Measurements from ENCODE around the gene PTPRD. TPM values are rescaled to one million over a fixed set of nuclear protein-coding genes. Genes with fewer than 3 reads are reported as not detected.

Gene PTPRD
- total RNA-seq, 3 donors from 2014 or later, result 2.9 to 5.4 (median 3.6) TPM

- Histone ChIP-seq H3K9me3 (no peaks in the 10 kb centered on the region), H3K4me3 (no peak overlapping the region), H3K36me3 (no peaks in the 10 kb centered on the region), H3K27me3 (no peaks in the 10 kb centered on the region), H3K4me1 (no peaks in the 10 kb centered on the region), H3K27ac (no peak overlapping the region)
- no peak for DNase-seq (ENCODE audit: low spot score in 2 of 2)
- no peak for TF ChIP-seq POLR2AphosphoS5 (IDR thresholded peaks at IDR 0.05)
- no peak for TF ChIP-seq CTCF (IDR thresholded peaks at IDR 0.05)
- no peak for TF ChIP-seq POLR2A (IDR thresholded peaks at IDR 0.05)
- intact Hi-C loops (cut with DNase I; ENCODE audit: low total_unique reads), result no loop called here
These were observed 2041.2 kb downstream of the PTPRD start for GRCh38 chr9:8571643-8572042.

DNA sequence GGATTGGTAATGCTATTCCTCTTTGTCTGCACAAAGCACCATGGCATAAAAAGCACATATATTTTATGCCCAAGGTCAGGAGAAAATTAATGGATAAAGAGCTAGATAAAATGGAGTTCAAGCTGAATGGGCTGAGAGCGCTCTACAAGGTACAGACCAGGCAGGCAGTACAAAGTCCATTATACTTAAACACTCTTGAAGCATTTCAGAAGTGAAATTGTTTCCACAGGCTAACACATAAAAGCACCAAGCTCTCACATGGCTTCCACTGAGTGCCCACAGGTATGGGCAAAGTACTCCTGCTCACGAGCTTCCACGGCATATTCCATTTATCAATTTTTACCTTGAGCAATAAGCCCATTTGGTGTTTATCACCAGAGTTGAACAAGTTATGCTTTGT lies 2042.0 kb downstream of the PTPRD start:
- Histone ChIP-seq H3K36me3 (no peaks in the 10 kb centered on the region), H3K27ac (no peak overlapping the region), H3K9me3 (no peaks in the 10 kb centered on the region), H3K27me3 (no peaks in the 10 kb centered on the region), H3K4me3 (no peak overlapping the region), H3K4me1 (no peaks in the 10 kb centered on the region)
- no peak for DNase-seq (ENCODE audit: low spot score in 2 of 2)
- intact Hi-C loops (cut with DNase I; ENCODE audit: low total_unique reads), result no loop called here
- TF ChIP-seq POLR2AphosphoS5 (IDR thresholded peaks at IDR 0.05) (no peak), POLR2A (IDR thresholded peaks at IDR 0.05) (no peak), CTCF (IDR thresholded peaks at IDR 0.05) (no peak)

- H3K27me3 ChIP-seq, result no peaks in the 10 kb centered on the region
- no peaks in the 10 kb centered on the region for H3K36me3 ChIP-seq
- TF ChIP-seq CTCF (IDR thresholded peaks at IDR 0.05) (no peak), POLR2A (IDR thresholded peaks at IDR 0.05) (no peak), POLR2AphosphoS5 (IDR thresholded peaks at IDR 0.05) (no peak)
- intact Hi-C loops (cut with DNase I; ENCODE audit: low total_unique reads), result no loop called here
- H3K9me3 ChIP-seq, result no peaks in the 10 kb centered on the region
- no peak overlapping the region for H3K27ac ChIP-seq
- DNase-seq (ENCODE audit: low spot score in 2 of 2), result no peak
- no peaks in the 10 kb centered on the region for H3K4me1 ChIP-seq
- H3K4me3 ChIP-seq, result no peak overlapping the region
These were observed 2043.0 kb downstream of the PTPRD start for GRCh38 chr9:8569823-8570222.

DNA sequence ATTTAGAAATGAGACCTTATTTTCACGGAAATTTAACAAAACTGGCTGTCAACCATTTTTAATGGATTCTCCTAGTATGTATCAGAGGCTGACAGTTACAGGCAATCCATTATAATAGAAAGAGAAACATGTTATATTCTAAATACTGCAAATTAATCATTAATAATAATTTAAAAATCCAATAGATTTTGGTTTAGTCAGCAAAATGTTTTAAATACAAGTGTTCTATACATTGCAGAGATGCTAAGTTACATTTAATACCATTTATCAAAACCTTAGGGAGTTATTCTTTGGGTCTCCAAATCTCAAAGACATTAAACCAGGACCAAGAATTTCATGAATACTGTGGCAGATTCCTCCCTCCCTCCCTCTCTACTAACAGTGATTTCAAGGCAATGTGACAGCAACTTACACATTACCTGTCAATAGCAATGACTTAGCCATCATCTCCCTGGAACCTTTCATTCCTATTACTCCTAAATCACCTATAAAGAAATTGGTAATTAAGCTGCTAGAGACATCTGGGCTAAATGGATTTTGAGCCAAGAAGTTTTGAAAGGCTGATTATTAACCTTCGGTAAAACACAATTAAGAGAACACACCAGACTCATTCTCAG lies 2044.7 kb downstream of the PTPRD start:
- Histone ChIP-seq H3K27me3 (no peaks in the 10 kb centered on the region), H3K4me3 (no peak overlapping the region), H3K27ac (no peak overlapping the region), H3K4me1 (no peaks in the 10 kb centered on the region), H3K9me3 (no peaks in the 10 kb centered on the region), H3K36me3 (no peaks in the 10 kb centered on the region)
- intact Hi-C loops (cut with DNase I; ENCODE audit: low total_unique reads), result no loop called here
- TF ChIP-seq POLR2A (IDR thresholded peaks at IDR 0.05) (no peak), CTCF (IDR thresholded peaks at IDR 0.05) (no peak), POLR2AphosphoS5 (IDR thresholded peaks at IDR 0.05) (no peak)
- no peak for DNase-seq (ENCODE audit: low spot score in 2 of 2)

DNA sequence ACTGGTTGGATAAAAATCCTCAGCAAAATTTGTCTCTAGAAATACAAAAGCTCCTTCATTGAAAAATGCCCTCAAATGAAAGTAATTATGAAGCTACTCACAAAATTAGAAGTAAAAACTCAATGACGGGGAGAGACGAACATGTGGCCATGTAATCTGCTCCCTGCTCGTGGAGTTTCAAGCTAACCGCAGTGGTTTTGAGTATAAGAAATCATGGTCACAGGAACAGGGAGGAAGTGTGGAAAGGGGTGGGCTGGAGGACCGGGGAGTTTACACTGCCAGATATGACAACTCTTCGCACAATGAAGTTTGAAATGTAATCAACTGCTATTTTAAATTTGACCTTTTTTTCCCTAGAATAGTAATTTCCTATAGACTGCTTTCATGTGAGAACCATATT lies 2047.8 kb downstream of the PTPRD start:
- intact Hi-C loops (cut with DNase I; ENCODE audit: low total_unique reads), result no loop called here
- no peak overlapping the region for H3K4me3 ChIP-seq
- TF ChIP-seq POLR2AphosphoS5 (IDR thresholded peaks at IDR 0.05) (no peak), CTCF (IDR thresholded peaks at IDR 0.05) (no peak), POLR2A (IDR thresholded peaks at IDR 0.05) (no peak)
- H3K27me3 ChIP-seq, result no peaks in the 10 kb centered on the region
- no peaks in the 10 kb centered on the region for H3K4me1 ChIP-seq
- H3K36me3 ChIP-seq, result no peaks in the 10 kb centered on the region
- H3K27ac ChIP-seq, result no peak overlapping the region
- DNase-seq (ENCODE audit: low spot score in 2 of 2), result no peak
- no peaks in the 10 kb centered on the region for H3K9me3 ChIP-seq
